NAMALWA (cell line): ENCODE measurements around the gene UBE2L6.

Experiments used
- DNase-seq: peaks from one replicate; pipeline ENCODE4 v3.0.0-alpha.2; 2015; ENCODE audit warnings: low spot score

The UBE2L6 gene

GRCh38 chr11:57567515-57568329 is at the start of gene UBE2L6:
TSS of gene UBE2L6 (minus strand) at chr11:57567672. CDS start at chr11:57567611, 61 bp downstream.
- peak; percentile 59 for DNase-seq

- DNase-seq: no peak
Measured at GRCh38 chr11:57616595-57616994, 49.1 kb upstream of the UBE2L6 start.

GRCh38 chr11:57615308-57615707 is 47.8 kb upstream of the UBE2L6 start:
- DNase-seq: no peak

GRCh38 chr11:57614234-57614772 is 46.8 kb upstream of the UBE2L6 start:
- no peak for DNase-seq

- no peak for DNase-seq
Measured at GRCh38 chr11:57610170-57610569, 42.7 kb upstream of the UBE2L6 start.

GRCh38 chr11:57605028-57605420 is 37.6 kb upstream of the UBE2L6 start:
- DNase-seq: no peak

GRCh38 chr11:57604296-57605027 is 37.0 kb upstream of the UBE2L6 start:
- peak; percentile 11 for DNase-seq

GRCh38 chr11:57601297-57601696 is 33.8 kb upstream of the UBE2L6 start:
- no peak for DNase-seq

- DNase-seq: no peak
Measured at GRCh38 chr11:57599381-57599780, 31.9 kb upstream of the UBE2L6 start.

GRCh38 chr11:57598831-57599155 is 31.3 kb upstream of the UBE2L6 start:
- no peak for DNase-seq

- DNase-seq: no peak
Measured at GRCh38 chr11:57597916-57598830, 30.7 kb upstream of the UBE2L6 start.

GRCh38 chr11:57597461-57597915 is 30.0 kb upstream of the UBE2L6 start, which contains the start of gene SERPING1:
TSS of gene SERPING1 (plus strand) at chr11:57597685. CDS start at chr11:57598271, 586 bp downstream.
- DNase-seq: no peak

- no peak for DNase-seq
Measured at GRCh38 chr11:57596266-57596885, 28.9 kb upstream of the UBE2L6 start.

GRCh38 chr11:57588046-57588710 is 20.7 kb upstream of the UBE2L6 start:
- no peak for DNase-seq

- no peak for DNase-seq
Measured at GRCh38 chr11:57586711-57587245, 19.3 kb upstream of the UBE2L6 start.

- no peak for DNase-seq
Measured at GRCh38 chr11:57585301-57585700, 17.8 kb upstream of the UBE2L6 start.

- no peak for DNase-seq
Measured at GRCh38 chr11:57584341-57584740, 16.9 kb upstream of the UBE2L6 start.

- no peak for DNase-seq
Measured at GRCh38 chr11:57574061-57574460, 6.6 kb upstream of the UBE2L6 start.

GRCh38 chr11:57571606-57572005 is 4.1 kb upstream of the UBE2L6 start:
- DNase-seq: no peak

- peak; percentile 91 for DNase-seq
Measured at GRCh38 chr11:57568330-57568766, 876 bp upstream of the UBE2L6 start.
